MCF 10A (cell line): ENCODE results near the gene FBLN2. TPM values are rescaled to one million over a fixed set of nuclear protein-coding genes. Genes with fewer than 3 reads are reported as not detected.

ENCODE experiments used
- BruUV-seq: library from RNA; stranded (reverse); fragments of 400-500 nt; replicated peaks from 2 replicates; lab custom pipeline; 2021; lab: Mats Ljungman, UMichigan
- CTCF ChIA-PET: fragments of 300-600 bp; sonication (Branson Sonifier 250); formaldehyde crosslinking; extraction: SDS; loops from one replicate; lab custom pipeline; 2021; ENCODE audit warnings: antibody characterized with exemption, inconsistent platforms; lab: Yijun Ruan, JAX
- POLR2A ChIA-PET: fragments of 300-600, 350-650 bp; sonication (Branson Sonifier 250); formaldehyde crosslinking; extraction: SDS; loops from one replicate; lab custom pipeline; 2020; ENCODE audit warnings: antibody characterized with exemption, inconsistent platforms; lab: Yijun Ruan, JAX
- DNase-seq: peaks from one replicate; pipeline ENCODE4 v3.0.0-alpha.2; 2018; ENCODE audit not compliant: unreplicated experiment
- H3K27ac Mint-ChIP-seq: one replicate; pipeline ENCODE4 v1.8.0; 2022; ENCODE audit warnings: mild to moderate bottlenecking, low read depth, mixed read lengths; ENCODE audit not compliant: unreplicated experiment
- H3K27me3 Mint-ChIP-seq: one replicate; pipeline ENCODE4 v1.8.0; 2022; ENCODE audit warnings: mixed read lengths; ENCODE audit not compliant: insufficient read depth, unreplicated experiment
- H3K36me3 Mint-ChIP-seq: one replicate; pipeline ENCODE4 v1.8.0; 2022; ENCODE audit warnings: mild to moderate bottlenecking, moderate library complexity, mixed read lengths; ENCODE audit not compliant: insufficient read depth, unreplicated experiment
- H3K4me1 Mint-ChIP-seq: one replicate; pipeline ENCODE4 v1.8.0; 2022; ENCODE audit warnings: mixed read lengths; ENCODE audit not compliant: insufficient read depth, unreplicated experiment
- H3K4me3 Mint-ChIP-seq: one replicate; pipeline ENCODE4 v1.8.0; 2022; ENCODE audit warnings: mild to moderate bottlenecking, moderate library complexity, mixed read lengths; ENCODE audit not compliant: unreplicated experiment
- H3K9me3 Mint-ChIP-seq: one replicate; pipeline ENCODE4 v1.8.0; 2022; ENCODE audit warnings: mixed read lengths; ENCODE audit not compliant: unreplicated experiment
- intact Hi-C: fragments of 100-400 bp; cut with micrococcal nuclease; formaldehyde crosslinking; loops from 2 replicates; pipeline ENCODE4 v1.14.1; 2022
- total RNA-seq: library from RNA; stranded (reverse); gene quantifications from 2 replicates; pipeline ENCODE4 v1.2.3, GENCODE V29; 2022
- TF ChIP-seq, protein P1 (sequence below): fragments of 200-600 bp; IDR thresholded peaks from one replicate; pipeline ENCODE4 v1.8.0; 2022; ENCODE audit warnings: antibody characterized with exemption, mild to moderate bottlenecking; ENCODE audit not compliant: unreplicated experiment

The FBLN2 gene
- total RNA-seq, 1 experiment from 2014 or later, result not detected

DNA sequence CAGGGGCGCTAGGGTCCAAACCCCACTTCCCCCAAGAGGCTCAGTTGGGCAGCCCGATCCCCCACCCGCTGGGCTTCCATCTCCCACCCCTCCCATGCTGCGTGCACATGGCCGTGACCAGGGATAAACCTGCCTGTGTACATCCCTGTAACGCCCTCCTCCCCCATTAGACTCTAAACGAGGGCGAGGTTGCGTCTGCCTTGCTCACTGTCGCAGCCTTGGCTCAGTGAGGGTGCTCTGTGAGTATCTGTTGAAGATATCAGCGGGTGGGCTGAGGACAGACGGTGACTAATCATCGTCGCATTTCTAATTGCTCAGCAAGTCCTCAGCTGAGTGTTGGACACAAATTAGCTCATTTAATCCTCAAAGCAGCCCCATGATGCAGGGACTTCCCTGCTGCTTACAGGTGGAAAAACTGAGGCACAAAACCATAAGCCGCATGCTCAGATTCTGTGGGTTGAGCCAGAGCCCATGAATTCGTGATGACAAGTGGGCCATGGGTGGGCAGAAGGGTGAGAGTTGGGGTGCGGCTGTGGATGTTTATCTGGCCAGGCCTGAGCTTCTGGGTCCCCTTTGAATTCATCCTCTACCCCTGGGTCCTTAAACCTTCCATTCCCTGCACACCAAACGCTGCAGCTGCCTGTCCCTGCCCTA lies 26.0 kb downstream of the FBLN2 start:
- no peaks in the 10 kb centered on the region for H3K36me3 Mint-ChIP-seq
- TF ChIP-seq, protein P1, sequence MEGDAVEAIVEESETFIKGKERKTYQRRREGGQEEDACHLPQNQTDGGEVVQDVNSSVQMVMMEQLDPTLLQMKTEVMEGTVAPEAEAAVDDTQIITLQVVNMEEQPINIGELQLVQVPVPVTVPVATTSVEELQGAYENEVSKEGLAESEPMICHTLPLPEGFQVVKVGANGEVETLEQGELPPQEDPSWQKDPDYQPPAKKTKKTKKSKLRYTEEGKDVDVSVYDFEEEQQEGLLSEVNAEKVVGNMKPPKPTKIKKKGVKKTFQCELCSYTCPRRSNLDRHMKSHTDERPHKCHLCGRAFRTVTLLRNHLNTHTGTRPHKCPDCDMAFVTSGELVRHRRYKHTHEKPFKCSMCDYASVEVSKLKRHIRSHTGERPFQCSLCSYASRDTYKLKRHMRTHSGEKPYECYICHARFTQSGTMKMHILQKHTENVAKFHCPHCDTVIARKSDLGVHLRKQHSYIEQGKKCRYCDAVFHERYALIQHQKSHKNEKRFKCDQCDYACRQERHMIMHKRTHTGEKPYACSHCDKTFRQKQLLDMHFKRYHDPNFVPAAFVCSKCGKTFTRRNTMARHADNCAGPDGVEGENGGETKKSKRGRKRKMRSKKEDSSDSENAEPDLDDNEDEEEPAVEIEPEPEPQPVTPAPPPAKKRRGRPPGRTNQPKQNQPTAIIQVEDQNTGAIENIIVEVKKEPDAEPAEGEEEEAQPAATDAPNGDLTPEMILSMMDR, result no peak
- H3K9me3 Mint-ChIP-seq, result no peaks in the 10 kb centered on the region
- BruUV-seq, result no TSS peak
- intact Hi-C loops, result no loop called here
- CTCF ChIA-PET, result interaction anchor here (1.0 kb wide), 1 partner anchor 83 kb away, joined by 4 read pairs; no protein-coding TSS in a partner anchor
- H3K27ac Mint-ChIP-seq, result no peak overlapping the region
- H3K4me1 Mint-ChIP-seq, result no peaks in the 10 kb centered on the region
- no peaks in the 10 kb centered on the region for H3K27me3 Mint-ChIP-seq
- no peak overlapping the region for H3K4me3 Mint-ChIP-seq
- no peak for DNase-seq
- POLR2A ChIA-PET, result no interaction called here

DNA sequence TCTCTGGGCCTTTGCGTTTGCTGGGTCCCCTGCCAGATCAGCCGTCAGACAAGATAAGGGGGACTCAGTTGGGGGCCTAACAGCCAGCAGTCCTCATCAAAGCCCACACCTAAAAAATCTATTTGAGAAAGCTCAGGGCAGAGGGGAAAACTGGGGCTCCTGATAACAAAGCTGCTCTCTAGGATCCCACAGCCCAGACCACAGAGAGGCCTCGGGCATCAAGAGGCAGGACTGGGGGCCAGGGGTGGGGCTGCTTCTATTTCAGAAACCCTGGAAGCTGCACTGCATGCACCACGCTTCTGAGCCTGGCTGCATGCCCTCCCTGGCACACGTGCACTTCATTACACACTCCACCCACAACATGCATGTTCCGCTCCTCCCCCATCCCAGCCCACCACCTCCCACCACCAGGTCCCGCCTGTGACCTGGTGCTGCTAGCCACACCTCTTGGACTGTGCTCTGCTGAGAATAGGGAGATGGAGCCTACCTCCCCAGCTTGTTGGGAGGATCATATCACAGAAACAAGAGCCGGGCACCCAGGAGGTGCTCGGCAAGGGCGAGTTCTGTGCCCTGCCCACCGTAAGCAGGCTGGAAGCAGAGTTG lies 26.6 kb downstream of the FBLN2 start:
- H3K4me3 Mint-ChIP-seq, result no peak overlapping the region
- no peak overlapping the region for H3K27ac Mint-ChIP-seq
- no TSS peak for BruUV-seq
- no peak for DNase-seq
- intact Hi-C loops, result no loop called here
- H3K27me3 Mint-ChIP-seq, result no peaks in the 10 kb centered on the region
- H3K9me3 Mint-ChIP-seq, result no peaks in the 10 kb centered on the region
- POLR2A ChIA-PET, result no interaction called here
- CTCF ChIA-PET, result interaction anchor here (1.0 kb wide), 1 partner anchor 82 kb away, joined by 4 read pairs; no protein-coding TSS in a partner anchor
- TF ChIP-seq, protein P1, result no peak
- no peaks in the 10 kb centered on the region for H3K36me3 Mint-ChIP-seq
- peaks cover 5% of the 10 kb centered on the region for H3K4me1 Mint-ChIP-seq

DNA sequence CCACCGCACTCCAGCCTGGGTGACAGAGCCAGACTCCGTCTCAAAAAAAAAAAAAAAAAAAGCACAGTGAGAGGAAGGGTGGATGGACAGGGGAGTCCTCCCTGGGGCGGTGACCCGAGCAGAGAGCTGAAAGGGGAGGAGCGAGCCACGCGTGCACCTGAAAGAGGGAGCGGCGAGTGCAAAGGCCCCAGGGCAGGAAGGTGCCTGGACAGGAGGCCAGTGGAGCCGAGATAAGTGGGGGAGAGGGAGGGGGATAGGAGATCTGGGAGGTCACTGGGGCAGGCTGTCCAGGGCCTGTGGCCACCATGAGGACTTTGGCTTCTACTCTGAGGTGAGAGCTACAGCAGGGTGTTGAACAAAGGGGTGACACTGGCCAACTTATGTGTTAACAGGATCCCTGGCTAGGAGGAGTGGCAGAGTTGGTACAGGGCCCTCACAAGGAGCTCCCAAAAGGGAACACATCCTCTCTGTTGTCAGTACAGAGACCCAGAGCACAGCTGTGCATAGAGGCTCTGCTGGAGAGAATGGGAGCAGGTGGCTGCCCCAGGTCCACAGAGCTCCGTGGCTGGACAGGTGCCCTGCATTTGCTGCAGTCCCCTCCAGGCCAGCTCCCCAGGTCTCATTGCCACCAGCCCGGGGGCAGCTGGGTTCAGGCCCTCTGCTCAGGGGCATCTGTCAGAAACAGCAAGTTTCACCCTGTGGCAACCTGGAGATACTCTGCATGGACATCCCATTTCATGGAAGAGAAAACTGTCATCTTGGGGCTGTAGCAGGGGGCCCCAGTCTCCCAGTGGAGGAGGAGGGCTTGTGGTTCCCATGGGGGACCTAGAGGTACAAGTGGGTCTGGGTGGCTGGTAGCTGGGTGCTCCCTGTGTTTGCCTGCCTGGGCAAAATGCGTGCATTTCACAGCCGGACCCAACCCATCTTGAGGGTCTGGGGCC lies 28.5 kb downstream of the FBLN2 start:
- DNase-seq, result no peak
- ChIA-PET POLR2A (no interaction called here), CTCF (interaction anchor here (0.9 kb wide), 1 partner anchor 82 kb away, joined by 3 read pairs; no protein-coding TSS in a partner anchor)
- TF ChIP-seq, protein P1, result no peak
- no peaks in the 10 kb centered on the region for H3K9me3 Mint-ChIP-seq
- no peak overlapping the region for H3K27ac Mint-ChIP-seq
- intact Hi-C loops, result no loop called here
- BruUV-seq, result no TSS peak
- H3K36me3 Mint-ChIP-seq, result no peaks in the 10 kb centered on the region
- no peaks in the 10 kb centered on the region for H3K27me3 Mint-ChIP-seq
- no peak overlapping the region for H3K4me3 Mint-ChIP-seq
- H3K4me1 Mint-ChIP-seq, result peaks cover 11% of the 10 kb centered on the region

DNA sequence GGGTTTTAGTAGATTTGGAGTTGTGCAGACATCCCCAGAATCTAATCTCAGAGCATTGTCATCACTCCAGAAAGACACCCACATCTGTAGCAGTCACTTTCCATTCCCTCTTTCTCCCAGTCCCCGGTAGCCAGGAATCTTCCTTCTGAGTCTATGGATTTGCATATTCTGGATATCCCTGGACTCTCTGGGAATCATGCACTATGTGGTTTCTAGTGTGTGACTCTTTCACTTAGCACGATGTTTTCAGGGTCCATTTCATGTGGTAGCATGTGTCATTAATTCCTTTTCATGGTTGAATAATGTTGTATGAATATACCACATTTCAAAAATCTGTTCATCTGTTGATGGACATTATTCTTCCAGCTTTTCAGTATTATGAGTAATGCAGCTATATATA lies 29.3 kb downstream of the FBLN2 start:
- no peak for DNase-seq
- Mint-ChIP-seq H3K9me3 (no peaks in the 10 kb centered on the region), H3K27ac (no peak overlapping the region), H3K27me3 (no peaks in the 10 kb centered on the region), H3K4me1 (peaks cover 11% of the 10 kb centered on the region), H3K36me3 (no peaks in the 10 kb centered on the region), H3K4me3 (no peak overlapping the region)
- ChIA-PET CTCF (interaction anchor here (0.9 to 1.0 kb wide), 2 partner anchors 79 to 82 kb away, joined by 3 to 4 read pairs; no protein-coding TSS in a partner anchor), POLR2A (no interaction called here)
- BruUV-seq, result no TSS peak
- TF ChIP-seq, protein P1, result no peak
- intact Hi-C loops, result no loop called here
